ENCODE measurements around the gene PITPNB.
A peak's percentile ranks its signal among the peaks of the same experiment; 100 is the strongest.

The PITPNB gene

DNA sequence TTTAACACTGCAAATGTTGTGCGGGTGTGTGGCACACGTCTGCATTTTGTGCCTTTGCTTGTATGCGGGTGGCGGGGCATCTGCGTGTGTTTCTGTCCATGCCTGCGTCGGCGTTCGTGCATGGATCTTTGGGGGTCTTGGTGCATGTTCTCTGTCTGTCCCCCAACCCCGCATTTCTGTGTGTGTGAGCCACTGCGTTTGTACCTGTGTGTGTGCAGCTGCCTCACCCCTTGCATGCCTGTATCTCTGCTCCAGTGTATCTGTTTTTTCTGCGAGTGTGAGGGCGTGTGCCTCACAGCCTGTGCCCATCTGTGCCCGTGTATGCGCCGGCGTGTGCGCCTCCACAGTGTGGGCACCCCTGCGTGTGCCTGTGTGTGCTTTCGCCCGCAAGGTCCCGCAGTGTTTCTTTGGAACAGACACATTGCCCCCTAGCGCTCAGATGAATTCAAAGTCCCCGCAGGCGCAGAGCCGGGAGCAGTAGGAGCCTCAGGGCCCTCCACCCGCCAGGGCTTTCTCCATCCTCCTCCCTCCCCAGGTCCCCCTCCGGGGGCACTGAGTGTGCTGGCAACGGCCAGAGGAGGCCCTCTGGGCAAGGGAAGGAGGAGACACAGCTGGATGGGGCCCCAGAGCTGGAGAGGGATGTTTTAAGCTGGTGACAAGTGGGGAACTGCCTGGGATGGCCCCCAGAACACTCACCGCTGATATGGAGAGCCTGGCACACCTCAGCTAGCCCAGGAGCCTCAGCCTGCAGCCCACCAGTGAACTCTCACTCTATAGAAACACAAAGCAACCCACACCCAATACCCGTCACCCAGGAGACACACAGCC lies 114.4 kb downstream of the PITPNB start:
- peak; percentile 53 for DNase-seq (ENCODE audit: low spot score)
- FAIRE-seq, result no peak

DNA sequence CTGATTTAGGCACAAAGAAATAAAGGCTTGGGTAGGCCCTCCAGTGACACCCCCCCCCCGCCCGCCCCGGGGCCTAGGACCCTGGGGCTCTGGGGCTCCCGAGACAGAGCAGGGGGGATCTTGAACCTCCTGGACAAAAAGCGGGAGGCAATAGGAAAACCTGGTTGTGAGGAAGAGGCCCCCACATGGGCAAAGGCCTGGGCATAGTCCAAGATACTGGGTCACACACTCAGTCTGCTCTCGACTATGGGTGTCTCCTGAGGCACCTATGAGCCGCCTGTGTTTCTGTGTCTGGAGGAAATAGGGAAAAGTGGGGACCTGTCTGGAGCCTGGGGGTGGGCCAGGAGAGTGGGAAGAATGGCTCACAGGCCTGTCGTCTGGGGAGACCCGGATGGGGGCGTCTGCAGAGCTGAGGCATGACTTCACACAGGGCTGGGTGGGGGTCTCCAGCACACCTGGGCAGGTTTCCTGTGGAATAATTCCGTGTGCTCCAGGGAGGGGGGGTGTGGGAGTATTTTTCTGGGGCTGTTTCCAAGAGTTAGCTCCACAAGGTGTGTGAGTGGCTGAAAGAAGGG lies 115.1 kb downstream of the PITPNB start:
- FAIRE-seq (no peak), DNase-seq (ENCODE audit: low spot score) (no peak)

DNA sequence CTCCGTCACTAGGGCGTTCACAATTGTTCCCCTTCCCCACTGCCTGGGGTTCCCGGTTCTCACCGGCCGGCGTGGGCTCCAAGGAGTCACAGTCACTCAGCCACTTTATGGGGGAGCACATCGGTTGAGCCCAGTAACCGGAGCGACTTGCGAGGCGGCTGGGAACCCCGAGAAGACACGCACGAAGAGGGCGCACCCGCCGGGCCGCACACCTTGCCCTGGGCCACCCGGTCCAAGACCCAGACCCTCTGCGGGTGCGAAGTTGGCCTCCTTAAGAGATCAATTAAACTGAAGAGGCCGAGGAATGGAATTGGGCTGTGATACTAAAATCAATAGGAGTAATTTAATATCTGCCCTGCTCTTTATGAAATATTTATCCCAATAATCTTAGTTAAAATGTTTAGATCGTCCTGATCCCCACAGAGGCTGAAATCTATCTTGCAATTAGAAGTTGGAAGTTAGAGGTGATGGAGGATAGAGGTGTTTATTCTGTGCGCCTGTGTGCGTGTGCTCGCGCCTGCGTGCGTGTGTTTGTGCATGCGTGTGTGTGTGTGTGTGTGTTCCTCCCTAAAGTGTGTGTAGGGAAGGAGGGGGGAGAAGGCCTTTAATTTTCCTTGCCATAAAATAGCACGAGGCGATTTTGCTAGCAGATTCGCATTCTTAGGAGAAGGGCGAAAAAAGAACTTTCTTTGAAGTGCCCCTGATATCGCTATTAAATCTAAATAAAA lies 116.5 kb downstream of the PITPNB start:
- DNase-seq (ENCODE audit: low spot score), result no peak
- FAIRE-seq, result no peak

Data from RCC 7860 (cell line).